Heart right ventricle (tissue), 16 donors: ENCODE measurements around the gene WDPCP. TPM values are rescaled to one million over a fixed set of nuclear protein-coding genes. Genes with fewer than 3 reads are reported as not detected.

Source experiments
- ATAC-seq, 8 donors: fragments of 200-7000 bp; cut with Tn5 transposase; one replicate each; pipeline ENCODE4 v1.9.1; 2020; ENCODE audit warnings: mild to moderate bottlenecking in 8 of 8, moderate library complexity in 8 of 8, moderate number of reproducible peaks in 1 of 8
- DNase-seq, 2 donors: peaks; one replicate each; pipeline ENCODE4 v3.0.0-alpha.2; 2020
- H3K27ac ChIP-seq, 10 donors: fragments of 200-600 bp; sonication (generic) in 2 of 10; one replicate each; pipeline versions ENCODE4 v1.5.0 to v1.8.0; 2020 to 2022; ENCODE audit warnings: mild to moderate bottlenecking in 3 of 10
- H3K27me3 ChIP-seq, 7 donors: fragments of 200-600 bp; one replicate each; pipeline ENCODE4 v1.8.0; 2021 to 2022; ENCODE audit warnings: mild to moderate bottlenecking in 2 of 7
- H3K36me3 ChIP-seq, 9 donors: fragments of 200-600 bp; sonication (generic) in 1 of 9; one replicate each; pipeline versions ENCODE4 v1.5.0 to v1.8.0; 2020 to 2022; ENCODE audit warnings: mild to moderate bottlenecking in 2 of 9
- H3K4me1 ChIP-seq, 9 donors: fragments of 200-600 bp; sonication (generic) in 1 of 9; one replicate each; pipeline versions ENCODE4 v1.5.0 to v1.8.0; 2020 to 2022; ENCODE audit warnings: mild to moderate bottlenecking in 4 of 9
- H3K4me3 ChIP-seq, 10 donors: fragments of 200-600 bp; sonication (generic) in 2 of 10; one replicate each; pipeline versions ENCODE4 v1.5.0 to v1.8.0; 2020 to 2022; ENCODE audit warnings: mild to moderate bottlenecking in 7 of 10, moderate library complexity in 2 of 10
- H3K9me3 ChIP-seq, 11 donors: fragments of 200-600 bp in 10 of 11; sonication (generic) in 2 of 11; one replicate each; pipeline versions ENCODE4 v1.5.0 to v1.8.0; 2013 to 2022; ENCODE audit warnings: mild to moderate bottlenecking in 2 of 11, control low read depth in 1 of 11, moderate library complexity in 1 of 11
- WGBS, 2 donors: extraction: QIAGEN DNeasy Blood & Tissue Kit; methylation state at CpG; one replicate each; pipeline ENCODE4 v1.1.7; 2013; ENCODE audit warnings: inconsistent platforms in 1 of 2; 5-methylcytosine and 5-hydroxymethylcytosine counted together
- intact Hi-C, 10 donors: fragments of 100-400 bp; cut with DNase I; formaldehyde crosslinking; loops; one replicate each; pipeline versions ENCODE4 v1.11.1 to v1.14.2; 2022
- polyA plus RNA-seq, 2 donors: library from polyadenylated mRNA; stranded (reverse); fragments of 200-250 nt; gene quantifications; one replicate each; pipeline ENCODE4 v1.2.3, GENCODE V29; 2013
- total RNA-seq, 10 donors: library from RNA; stranded (reverse); fragmentation: NEBNext Ultra II Directional in 3 of 10; extraction: Animal tissue kit (Norgen Biotek cat#: 25700) in 3 of 10; gene quantifications; one replicate each; pipeline versions ENCODE4 v1.2.1 to v1.2.4, GENCODE V29; 2021 to 2023
- TF ChIP-seq, protein P1 (sequence below), 9 donors: fragments of 200-600 bp; sonication (generic) in 2 of 9; IDR thresholded peaks; one replicate each; pipeline versions ENCODE4 v1.5.0 to v1.8.0; 2021 to 2022; ENCODE audit warnings: antibody characterized with exemption in 9 of 9, mild to moderate bottlenecking in 5 of 9, moderate library complexity in 1 of 9
- donor health status: Arrhythmogenic right ventricular cardiomyopathy.
- donor health status: ischemic (EF 13 %, LVEDD 7.1; RV severe dilation, severe dysfunction).
- donor health status: healthy with polysubstance abuse.
- donor health status: DM: no; HTN: yes; CAD: no.
- donor health status: DM: no; HTN: no; CAD: no.
- donor health status: ischemic (EF 25% LVEDD 6.9; RV normal size, moderate dysfunction).
- donor health status: ischemic (EF 25% LVEDD 5.7; RV mildly dilated, moderate dysfunction).
- donor health status: healthy.
- donor health status: DM: yes; HTN: yes; CAD: no.
- donor health status: Ischemic cardiomyopathy.
- donor health status: ischemic (EF 35%, LVEDD 5.7; RV mildly dilated, moderate dysfunction).
- donor health status: nonischemic (EF 11% LVEDD 7.7; RV severe dilation, severe dysfunction).
- donor health status: DM: yes; HTN: yes; CAD: no.
- donor health status: PGD.
- donor health status: ischemic (EF 29% LVEDD 5.4; RV normal size, mild dysfunction).
- donor health status: nonischemic (EF 23%, LVEDD 6.1; RV moderate dilation, normal function).

Gene WDPCP
- total and polyA plus RNA-seq, 12 donors, result 3.7 to 36.6 (median 20.2) TPM

DNA sequence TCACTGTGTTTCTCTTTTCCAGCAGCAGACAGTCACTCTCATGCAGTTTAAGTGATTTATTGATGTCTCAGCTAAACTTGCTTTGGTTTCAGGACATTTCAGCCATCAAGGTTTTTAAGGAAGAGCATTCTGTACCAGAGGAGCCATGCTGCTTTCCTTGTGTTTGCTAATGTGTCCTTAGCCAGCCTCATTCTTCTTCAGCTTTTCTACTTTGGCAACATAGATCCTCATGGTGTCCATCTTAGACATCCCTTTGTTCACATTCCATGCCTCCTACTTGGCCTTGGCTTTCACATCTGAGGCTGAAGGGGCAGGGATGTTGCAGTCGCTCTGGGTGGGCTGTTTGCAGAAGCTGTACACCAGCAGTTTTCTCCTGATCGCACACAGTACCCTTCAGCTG is 469.5 kb downstream of the WDPCP start:
- no peaks in the 10 kb centered on the region for H3K27me3 ChIP-seq
- TF ChIP-seq, protein P1, sequence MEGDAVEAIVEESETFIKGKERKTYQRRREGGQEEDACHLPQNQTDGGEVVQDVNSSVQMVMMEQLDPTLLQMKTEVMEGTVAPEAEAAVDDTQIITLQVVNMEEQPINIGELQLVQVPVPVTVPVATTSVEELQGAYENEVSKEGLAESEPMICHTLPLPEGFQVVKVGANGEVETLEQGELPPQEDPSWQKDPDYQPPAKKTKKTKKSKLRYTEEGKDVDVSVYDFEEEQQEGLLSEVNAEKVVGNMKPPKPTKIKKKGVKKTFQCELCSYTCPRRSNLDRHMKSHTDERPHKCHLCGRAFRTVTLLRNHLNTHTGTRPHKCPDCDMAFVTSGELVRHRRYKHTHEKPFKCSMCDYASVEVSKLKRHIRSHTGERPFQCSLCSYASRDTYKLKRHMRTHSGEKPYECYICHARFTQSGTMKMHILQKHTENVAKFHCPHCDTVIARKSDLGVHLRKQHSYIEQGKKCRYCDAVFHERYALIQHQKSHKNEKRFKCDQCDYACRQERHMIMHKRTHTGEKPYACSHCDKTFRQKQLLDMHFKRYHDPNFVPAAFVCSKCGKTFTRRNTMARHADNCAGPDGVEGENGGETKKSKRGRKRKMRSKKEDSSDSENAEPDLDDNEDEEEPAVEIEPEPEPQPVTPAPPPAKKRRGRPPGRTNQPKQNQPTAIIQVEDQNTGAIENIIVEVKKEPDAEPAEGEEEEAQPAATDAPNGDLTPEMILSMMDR (IDR thresholded peaks at IDR 0.05), result no peak
- H3K9me3 ChIP-seq, result peaks cover 0 to 44% (median 3%) of the 10 kb centered on the region in 11 donors
- WGBS, 2 donors, result 93 to 100% methylated on average over 2 of the region's 2 CpGs
- peaks cover 0 to 24% (median 0%) of the 10 kb centered on the region in 9 donors for H3K36me3 ChIP-seq
- DNase-seq (no peak), ATAC-seq (no peak)
- no peak overlapping the region for H3K27ac ChIP-seq
- no peaks in the 10 kb centered on the region for H3K4me1 ChIP-seq
- no peak overlapping the region for H3K4me3 ChIP-seq
- intact Hi-C loops, result no loop called here

- H3K9me3 ChIP-seq, result peaks cover 0 to 56% (median 20%) of the 10 kb centered on the region in 11 donors
- intact Hi-C loops, result no loop called here
- no peaks in the 10 kb centered on the region for H3K27me3 ChIP-seq
- 93 to 95% methylated on average over 1 of the region's 1 CpG for WGBS, 2 donors
- TF ChIP-seq, protein P1 (IDR thresholded peaks at IDR 0.05), result no peak
- H3K36me3 ChIP-seq, result no peaks in the 10 kb centered on the region
- ATAC-seq (no peak), DNase-seq (no peak)
- H3K4me3 ChIP-seq, result no peak overlapping the region
- H3K4me1 ChIP-seq, result no peaks in the 10 kb centered on the region
- no peak overlapping the region for H3K27ac ChIP-seq
These were observed 483.8 kb downstream of the WDPCP start for GRCh38 chr2:63104482-63104881.

DNA sequence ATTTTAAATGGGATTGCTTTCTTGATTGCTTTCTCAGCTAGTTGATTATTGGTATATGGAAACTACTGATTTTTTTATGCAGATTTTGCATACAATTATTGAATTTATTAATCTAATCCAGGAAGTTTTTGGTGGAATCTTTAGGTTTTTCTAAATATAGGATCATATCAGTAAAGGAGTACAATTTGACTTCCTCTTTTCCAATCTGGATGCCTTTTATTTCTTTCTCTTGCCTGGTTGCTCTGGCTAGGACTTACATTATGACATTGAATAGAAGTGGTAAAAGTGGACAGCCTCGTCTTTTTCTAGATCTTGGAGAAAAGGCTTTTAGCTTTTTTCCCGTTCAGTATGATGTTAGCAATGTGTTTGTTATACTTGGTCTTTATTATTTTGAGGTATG is 486.3 kb downstream of the WDPCP start:
- H3K9me3 ChIP-seq, result peaks cover 0 to 56% (median 20%) of the 10 kb centered on the region in 11 donors
- intact Hi-C loops, result no loop called here

GRCh38 chr2:63099032-63099431 is 489.2 kb downstream of the WDPCP start:
- Histone ChIP-seq H3K9me3 (peaks cover 0 to 34% (median 8%) of the 10 kb centered on the region in 11 donors), H3K4me1 (no peaks in the 10 kb centered on the region), H3K36me3 (no peaks in the 10 kb centered on the region), H3K4me3 (no peak overlapping the region), H3K27ac (no peak overlapping the region), H3K27me3 (no peaks in the 10 kb centered on the region)
- WGBS, 2 donors, result 82 to 92% methylated on average over 1 of the region's 1 CpG
- TF ChIP-seq, protein P1 (IDR thresholded peaks at IDR 0.05), result no peak
- ATAC-seq (no peak), DNase-seq (no peak)
- intact Hi-C loops, result no loop called here

More for the DNA sequence above, 486.3 kb downstream of the WDPCP start:
- WGBS, 2 donors, result 77 to 82% methylated on average over 2 of the region's 2 CpGs
- Histone ChIP-seq H3K4me1 (no peaks in the 10 kb centered on the region), H3K27ac (no peak overlapping the region), H3K27me3 (no peaks in the 10 kb centered on the region), H3K36me3 (no peaks in the 10 kb centered on the region), H3K4me3 (no peak overlapping the region)
- TF ChIP-seq, protein P1 (IDR thresholded peaks at IDR 0.05), result no peak
- ATAC-seq (no peak), DNase-seq (no peak)
